GM18519 (cell line): ENCODE data around the gene SUGP2.

Source experiments
- ATAC-seq: cut with Tn5 transposase; IDR thresholded peaks from one replicate; pipeline ENCODE4 v1.9.1; 2021; ENCODE audit warnings: mild to moderate bottlenecking, moderate library complexity; ENCODE audit not compliant: unreplicated experiment, low FRiP score

SUGP2 gene

DNA sequence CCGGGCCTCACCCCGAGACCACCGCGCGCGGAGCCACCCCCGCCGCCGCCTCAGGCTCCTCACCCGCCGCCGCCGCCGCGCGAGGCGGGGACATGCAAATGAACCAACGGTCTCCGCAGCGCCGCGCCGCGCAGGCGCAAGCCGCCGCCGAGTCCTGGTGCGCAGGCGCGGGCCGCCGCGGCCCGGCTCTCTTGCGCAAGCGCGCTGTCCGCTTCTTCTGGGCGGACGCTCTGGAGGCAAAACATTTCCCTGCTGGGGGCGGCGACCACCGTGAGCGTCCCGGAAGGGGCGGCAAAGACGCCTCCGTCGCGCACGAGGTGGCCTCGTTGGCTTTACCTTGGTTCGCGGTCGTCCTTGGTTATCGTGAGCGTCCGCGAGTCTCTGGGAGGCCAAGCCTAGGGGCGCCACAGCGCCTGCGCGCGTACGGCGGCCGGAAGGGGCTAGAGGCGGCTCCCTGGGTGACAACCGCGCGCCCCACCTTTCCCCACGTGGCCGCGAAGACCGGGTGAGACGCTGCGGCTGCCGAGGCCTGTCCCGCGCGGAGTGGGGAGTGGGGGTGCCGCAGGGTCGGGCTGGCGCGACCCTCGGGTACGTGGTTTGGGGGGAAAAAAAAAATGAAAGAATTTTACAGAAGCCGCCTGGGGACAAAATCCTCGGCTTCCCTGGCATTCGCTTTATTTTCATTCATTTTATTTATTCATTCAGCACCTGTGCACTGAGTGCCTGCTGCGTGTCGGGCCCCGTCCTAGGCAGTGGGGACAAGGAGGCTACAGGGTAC lies at the start of gene SUGP2, which contains the start of gene ARMC6:
TSS of gene SUGP2 (minus strand) at position 92 of the 778 bp plus-strand sequence. CDS start 2,446 bp downstream, outside the sequence.
TSS of gene ARMC6 (plus strand) at position 178 of the 778 bp plus-strand sequence. CDS start 607 bp downstream, outside the sequence.
- ATAC-seq = peak; percentile 51

DNA sequence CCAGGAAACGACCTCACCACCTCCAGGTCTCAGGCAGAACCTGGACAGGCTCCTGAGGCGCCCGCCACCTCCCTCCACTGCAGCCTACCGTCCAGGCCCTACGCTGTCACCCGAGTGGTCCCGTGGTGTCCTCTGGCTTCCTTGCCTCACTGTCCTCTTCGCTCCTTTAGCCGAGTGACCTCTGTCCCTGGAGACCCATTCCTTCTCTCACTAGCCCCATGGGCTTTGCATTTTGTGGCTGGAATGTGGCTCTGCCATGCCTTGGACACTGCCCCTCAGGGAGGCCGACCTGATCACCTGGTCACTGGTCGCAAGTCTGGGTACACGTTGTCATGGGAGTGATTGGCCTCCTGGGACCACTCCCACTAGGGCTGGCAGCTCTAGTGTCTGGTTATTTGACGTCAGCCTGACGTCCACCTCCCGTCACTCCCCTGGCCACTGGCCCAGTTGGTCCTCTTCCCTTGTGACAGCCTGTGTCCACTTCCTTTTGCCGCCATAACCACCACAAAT lies 48.4 kb upstream of the SUGP2 start:
- no peak for ATAC-seq

DNA sequence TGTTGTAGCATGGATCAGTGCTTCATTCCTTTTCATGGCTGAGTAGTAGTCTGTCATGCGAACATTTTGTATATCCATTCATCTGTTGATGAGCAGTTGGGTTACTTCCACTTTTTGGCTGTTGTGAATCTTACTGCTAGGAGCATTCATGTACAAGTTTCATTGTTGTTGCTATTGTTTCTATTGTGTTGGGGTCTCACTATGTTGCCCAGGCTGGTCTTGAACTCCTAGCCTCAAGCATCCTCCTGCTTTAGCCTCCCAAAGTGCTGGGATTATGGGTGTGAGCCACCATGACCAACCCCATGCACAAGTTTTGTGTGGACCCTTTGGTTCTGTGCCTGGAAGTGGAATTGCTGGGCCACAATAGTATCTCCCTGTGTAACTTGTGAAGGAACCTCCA lies 46.3 kb upstream of the SUGP2 start:
- no peak for ATAC-seq

DNA sequence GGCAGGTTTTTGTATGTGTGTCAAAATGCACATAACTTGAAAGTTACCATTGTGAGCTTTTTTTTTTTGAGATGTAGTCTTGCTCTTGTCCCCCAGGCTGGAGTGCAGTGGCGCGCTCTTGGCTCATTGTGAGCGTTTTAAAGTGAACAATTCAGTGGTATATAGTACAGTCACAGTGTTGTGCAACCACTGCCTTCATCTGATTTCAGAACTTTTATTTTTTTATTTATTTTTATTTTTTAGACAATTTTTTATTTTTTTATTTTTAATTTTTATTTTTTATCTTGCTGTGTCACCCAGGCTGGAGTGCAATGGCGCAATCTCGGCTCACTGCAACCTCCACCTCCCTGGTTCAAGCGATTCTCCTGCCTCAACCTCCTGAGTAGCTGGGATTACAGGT lies 45.5 kb upstream of the SUGP2 start:
- no peak for ATAC-seq

DNA sequence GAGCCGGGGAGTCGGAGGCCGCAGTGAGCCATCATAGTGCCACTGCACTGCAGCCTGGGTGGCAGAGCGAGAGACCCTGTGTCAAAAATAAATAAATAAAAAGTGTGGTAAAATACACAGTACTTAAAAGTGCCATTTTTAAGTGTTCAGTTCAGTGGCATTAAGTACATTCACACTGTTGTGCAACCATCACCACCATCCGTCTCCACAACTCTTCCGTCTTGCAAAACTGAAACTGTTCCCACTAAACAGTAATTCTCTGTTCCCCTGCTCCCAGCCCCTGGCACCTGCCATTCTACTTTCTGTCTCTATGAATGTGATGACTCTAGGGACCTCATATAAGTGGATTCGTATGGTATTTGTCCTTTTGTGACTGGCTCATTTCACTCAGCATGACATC lies 43.8 kb upstream of the SUGP2 start:
- ATAC-seq = no peak

DNA sequence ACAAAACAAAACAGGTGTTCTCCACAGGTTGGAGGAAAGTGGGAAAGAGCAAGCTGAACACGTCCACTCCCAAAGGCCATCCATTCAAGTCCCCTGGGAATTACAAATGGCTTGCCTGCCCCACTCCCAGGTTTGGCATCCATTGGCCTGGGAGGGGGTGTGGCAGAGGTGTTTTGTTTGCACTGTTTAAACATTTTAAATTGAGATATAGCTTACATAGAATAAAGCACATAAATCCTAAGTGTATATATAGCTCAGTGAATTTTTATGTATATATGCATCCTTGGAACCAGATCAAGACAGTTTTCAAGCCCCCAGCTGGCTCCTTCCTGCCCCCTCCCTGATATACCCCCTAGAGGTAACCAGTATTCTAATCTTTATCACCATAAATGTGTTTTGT lies 43.2 kb upstream of the SUGP2 start:
- ATAC-seq = no peak

DNA sequence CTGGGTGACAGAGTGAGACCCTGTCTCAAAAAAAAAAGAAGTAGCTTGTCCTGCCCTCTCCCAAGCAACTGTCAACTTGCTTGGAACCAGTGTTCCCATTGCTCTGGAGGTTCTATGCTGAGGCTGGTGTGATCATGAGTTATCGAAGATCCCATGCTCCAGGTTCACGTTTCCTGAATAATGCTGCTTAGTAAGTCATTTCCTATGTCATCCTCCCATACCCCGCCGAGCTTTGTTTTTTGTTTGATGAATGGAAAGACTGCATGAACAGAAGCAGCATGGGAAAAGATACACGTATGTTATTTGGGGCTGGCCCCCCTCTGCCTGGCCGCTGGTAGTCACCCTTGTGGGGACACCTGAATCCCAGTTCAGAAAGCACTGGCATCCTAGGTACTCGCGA lies 41.8 kb upstream of the SUGP2 start:
- no peak for ATAC-seq

DNA sequence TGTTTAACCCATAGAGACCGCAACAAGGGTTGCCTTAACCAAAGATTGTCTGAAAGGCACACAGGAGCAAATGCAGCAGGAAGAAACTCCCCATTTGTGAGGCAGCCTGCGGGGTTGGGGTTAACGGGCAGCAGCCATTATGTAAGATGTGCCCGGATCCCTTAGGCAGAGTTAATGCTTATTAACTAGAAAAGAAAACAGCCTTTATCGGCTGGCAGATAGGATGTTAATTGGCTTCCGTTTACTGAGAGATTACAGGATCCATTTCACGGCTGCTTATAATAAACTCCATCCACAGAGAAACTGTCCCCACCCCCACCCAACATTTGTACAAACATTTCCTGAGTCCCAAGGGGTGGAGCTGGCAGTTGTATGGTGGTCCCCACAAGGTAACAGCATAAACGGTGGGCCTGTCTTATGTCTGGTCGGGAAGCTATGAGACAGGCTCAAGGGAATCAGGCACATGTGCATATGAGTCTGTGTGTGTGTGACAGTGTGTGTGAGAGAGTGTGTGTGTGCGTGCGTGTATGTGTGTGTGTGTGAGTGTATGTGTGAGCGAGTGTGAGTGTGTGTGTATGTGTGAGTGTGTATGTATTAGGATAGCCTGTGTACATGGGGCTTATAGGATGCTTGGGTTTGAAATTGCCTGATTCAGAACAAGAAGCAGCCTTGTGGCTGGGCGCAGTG lies 41.0 kb upstream of the SUGP2 start:
- no peak for ATAC-seq

DNA sequence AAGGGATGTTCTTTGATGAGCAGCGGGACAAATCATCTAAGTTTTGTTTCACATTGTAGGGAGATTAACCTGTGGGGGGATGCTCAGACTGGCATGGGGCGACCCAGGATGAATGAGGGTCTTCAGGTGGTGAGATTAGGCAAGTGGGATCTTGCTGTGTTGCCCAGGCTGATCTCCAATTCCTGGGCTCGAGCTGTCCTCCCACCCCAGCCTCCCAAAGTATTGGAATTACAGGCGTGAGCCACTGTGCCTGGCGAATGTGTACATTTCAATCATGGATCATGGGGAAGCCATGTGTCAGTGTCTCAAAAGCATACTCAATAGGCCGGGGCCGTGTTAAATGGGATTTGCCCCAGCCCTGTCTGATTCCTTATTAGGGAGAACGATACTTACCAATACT lies 38.6 kb upstream of the SUGP2 start:
- no peak for ATAC-seq

DNA sequence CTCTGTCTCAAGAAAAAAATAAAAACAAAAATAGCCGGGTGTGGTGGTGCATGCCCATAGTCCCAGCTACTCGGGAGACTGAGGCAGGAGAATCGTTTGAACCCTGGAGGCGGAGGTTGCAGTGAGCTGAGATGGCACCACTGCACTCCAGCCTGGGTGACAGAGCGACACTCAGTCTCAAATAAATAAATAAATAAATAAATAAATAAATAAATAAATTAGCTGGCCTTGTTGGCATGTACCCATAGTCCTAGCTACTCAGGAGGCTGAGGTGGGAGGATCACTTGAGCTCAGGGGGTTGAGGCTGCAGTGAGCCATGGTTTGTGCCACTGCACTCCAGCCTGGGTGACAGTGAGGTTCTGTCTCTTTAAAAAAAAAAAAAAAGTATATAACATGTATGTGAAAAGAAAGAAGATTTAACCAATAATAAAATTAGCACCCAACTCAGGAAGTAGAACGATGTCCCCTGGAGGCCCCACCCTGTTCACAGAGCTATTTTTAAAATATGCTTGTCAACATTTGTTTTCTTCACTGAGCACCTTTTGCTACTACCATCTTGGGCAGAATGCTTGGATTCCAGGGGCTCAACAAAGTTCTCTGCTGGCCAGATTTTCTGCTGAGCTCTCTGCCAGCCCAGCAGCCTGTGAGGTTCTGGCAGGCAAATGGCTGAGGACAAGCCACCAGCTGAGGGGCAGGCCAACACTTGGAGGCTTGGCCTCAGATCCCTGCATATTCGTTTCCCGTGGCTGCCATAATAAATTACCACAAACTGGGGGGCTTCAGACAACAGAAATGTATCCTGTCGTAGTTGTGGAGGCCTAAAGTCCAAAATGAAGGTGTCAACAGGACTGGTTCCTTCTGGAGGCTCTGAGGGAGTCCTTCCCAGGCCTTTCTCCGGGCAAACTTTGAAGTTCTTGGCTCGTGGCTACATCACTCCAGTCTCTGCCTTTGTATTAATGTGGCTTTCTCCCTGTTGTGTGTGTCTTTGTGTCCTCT lies 35.6 kb upstream of the SUGP2 start:
- ATAC-seq = no peak

DNA sequence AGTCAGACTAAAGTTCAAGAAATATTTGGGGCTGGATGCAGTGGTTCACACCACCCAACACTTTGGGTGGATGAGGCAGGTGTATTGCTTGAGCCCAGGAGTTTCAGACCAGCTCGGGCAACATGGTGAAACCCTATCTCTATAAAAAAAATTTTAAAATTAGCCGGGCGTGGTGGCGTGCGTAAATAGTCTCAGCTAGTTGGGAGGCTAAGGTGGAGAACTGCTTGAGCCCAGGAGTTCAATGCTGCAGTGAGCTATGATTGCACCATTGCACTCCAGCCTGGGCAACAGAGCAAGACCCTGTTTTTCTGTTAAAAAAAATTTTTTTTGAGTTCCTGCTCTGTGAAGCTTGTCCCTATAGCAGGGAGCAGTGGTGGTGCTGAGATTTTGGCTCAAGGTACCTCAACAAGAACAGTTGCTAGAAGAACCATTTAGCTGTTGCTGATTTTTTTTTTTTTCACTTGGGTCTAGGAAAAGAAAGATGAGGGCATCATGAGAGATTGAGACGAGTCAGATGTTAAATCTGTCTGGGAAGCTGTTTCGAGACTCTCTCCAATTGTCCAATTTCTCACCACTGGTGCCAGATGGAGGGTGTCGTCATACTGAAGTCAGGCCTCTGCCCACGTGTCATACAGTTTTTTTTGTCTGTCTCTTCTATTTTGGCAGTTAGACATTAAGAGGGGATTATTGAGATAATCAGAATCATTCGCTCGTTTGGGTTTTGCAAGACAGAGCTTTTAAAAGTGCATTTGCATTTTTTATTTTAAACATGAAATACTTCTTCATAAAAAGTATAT lies 34.2 kb upstream of the SUGP2 start:
- no peak for ATAC-seq

DNA sequence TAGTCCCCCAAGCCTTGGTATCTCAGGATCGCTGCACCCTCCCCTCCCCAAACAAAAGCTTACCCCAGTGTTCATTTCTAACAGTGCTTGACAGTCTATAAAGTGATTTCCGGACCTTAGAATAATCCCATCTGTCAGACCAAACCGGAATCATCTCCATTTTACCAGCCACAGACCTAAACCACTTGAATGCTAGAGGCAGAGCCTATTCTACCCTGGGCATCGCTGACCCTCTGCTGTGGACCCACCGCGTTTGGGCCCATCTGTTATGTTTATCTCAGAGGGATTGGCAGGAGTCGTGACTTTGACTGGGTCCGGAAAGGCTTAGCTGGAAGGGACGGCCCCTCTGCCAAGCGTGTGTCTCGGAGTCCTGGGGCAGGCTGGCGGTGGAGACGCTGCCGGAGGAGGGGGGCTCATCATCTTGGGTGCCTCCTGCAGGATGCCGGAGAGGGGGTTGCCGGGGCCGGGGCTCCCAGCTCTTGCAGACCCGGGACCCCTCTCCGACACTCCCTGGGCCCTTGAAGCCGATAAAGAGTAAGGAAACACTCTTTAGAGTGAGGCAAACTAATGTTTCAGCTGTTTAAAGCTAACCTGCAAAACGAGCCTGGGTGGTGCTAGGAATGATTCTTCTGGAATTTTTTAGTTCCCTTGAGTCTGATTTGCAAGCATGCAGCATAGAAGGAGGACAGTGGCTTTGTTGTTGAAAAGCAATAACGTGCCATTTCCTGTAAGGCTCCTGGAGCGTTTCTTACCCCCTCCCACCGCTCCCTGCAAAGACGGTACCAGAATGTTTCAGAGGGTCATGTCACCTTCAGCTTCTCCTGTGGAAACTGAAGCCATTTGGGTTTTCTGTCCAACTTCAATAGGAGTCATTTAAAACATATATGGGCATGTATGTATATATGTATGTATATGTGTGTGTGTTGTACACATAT lies 31.8 kb upstream of the SUGP2 start:
- no peak for ATAC-seq

DNA sequence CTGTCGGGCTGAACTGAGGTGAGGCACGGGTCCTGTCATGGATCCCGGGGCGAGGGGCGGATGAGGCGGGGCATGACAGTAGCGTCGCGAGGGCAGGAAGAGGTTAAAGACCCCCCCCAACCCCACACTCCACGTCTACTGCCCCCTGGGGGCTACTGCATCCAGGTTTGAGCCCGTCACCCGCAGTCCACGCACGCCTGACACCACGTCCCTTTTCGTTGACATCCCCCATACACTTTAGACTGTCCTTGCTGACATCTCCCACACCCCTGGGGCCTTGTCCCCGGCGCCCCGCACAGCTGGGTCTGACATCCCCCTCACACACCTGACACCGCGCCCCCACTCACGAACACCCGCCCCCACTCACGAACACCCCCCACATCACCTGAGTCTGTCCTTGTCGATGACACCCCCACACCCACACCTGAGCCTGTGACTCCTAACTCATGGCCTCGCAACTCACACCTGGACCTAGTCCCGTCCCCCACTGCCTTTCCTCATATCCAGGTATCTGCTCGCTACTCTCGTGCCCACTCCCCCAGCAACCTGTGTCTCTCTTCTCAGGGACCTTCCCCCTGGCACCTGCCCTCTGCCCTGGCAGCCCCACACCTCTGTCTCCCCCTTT lies 30.9 kb upstream of the SUGP2 start:
- ATAC-seq = no peak

DNA sequence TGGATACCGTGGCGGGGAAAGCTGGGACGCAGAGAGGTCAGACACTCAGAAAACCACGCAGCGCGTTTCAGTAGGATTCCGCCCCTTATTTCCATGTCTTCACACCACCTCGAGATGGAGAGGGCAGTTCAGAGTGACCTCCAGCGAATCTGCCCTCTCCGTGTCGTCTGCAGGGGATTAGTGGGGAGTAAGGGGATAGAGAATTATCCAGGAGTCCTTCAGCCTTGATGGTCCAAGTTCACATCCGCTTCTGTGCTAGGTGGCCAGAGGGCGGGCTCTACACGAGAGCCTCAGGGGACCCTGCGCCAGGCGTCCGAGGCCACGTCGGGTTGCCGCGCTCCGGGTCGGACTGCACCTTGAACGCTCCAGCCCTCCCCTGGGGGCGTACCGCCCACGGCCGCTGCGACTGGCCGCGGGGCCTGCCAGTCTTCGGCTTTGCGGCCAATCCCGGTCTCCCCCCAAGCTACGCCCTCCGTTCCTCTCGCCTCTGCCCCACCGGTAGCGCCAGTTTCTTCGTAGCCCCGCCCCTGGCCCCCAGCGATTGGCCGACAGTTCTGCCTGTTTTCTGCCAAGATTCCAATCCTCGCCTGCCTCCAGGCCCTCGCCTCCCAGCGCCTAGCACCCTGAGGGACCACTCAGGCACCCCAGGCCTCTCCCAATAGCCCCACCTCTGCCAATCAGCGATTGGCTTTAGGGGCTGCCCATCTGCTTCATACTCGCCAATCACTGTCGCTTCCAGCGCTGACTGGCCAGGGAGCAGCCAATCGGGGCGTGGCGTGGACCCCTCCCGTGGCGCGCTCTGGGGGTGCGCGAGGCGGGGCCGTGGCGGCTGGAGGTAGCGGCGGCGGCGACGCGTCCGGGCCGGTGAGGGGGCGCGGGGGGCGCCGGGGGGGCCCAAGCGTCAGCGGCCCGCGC lies 30.1 kb upstream of the SUGP2 start, which contains the start of gene SLC25A42:
TSS of gene SLC25A42 (plus strand) at position 812 of the 915 bp plus-strand sequence. CDS start 32,131 bp downstream, outside the sequence.
- ATAC-seq = peak; percentile 83

DNA sequence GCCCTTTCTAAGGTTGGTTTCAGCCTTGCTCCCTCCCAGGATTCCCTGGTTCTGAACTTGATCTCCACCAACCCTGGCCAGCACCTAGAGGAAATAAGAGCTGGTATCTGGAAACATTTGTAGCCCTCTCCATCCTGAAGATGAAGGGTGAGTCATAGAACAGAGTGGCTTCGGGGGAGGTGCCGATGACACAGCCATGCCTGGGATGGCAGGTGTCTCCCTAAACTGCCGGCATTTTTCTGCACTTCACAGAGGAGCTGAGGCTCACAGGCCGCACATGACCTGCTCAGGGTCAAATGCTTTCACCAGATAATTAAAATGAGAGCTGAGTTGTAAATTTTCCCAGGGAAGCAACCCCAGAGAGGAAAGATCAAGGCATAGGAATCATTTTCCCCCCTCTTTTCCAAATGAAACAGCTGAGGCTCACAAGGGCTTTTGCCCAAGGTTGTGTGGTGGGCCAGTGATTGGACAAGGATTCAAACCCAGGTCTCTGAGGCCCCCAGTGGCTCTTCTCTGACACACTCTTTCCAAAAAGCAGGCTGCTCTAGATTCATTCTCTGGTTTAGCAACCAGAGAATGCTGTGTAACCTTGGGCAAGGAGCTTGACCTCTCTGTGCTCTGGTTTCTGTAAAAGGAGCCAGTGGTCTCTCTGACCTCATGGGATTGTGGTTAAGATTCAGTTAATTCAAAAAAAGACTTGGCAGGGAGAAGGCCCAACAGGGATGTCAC lies 29.3 kb upstream of the SUGP2 start:
- ATAC-seq = no peak

DNA sequence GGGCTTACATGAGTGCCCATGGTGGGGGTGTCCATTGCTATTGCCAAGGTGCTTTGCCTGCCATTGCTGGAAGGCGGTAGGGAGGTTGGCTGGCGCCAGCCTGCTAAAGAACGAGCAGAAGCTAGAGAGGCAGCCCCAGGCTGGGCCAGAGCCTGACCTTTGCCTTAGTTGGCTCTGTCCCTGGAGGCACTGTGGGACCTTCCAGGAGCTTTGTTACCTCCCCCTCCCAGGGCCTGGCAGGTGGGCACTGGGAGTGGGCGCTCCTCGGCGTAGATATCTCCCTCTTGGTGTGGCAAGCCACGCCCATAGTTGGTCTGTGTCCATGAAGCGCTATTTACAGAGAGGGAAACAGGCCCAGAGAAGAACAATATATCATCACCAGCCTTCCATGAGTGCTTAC lies 28.2 kb upstream of the SUGP2 start:
- ATAC-seq = no peak
